ENCODE data around the gene CES2. TPM values are rescaled to one million over a fixed set of nuclear protein-coding genes. Genes with fewer than 3 reads are reported as not detected.
"Not testable (repeated sequence)": the region's sequence is repeated elsewhere in the genome, so short reads cannot be mapped to it uniquely, and the experiment has no call there.

CES2 gene
- total and polyA plus RNA-seq, 7 experiments from 2014 or later: 29.2 to 64.7 (median 46.2) TPM

GRCh38 chr16:66895999-66896398, 39.3 kb upstream of the CES2 start:
- Histone ChIP-seq H3K4me1 (ENCODE audit: control insufficient read depth in 2 of 2, insufficient read depth in 2 of 2, low read length in 2 of 2) (peaks cover 0 to 3% of the 10 kb centered on the region in 2 donors), H3K27me3 (ENCODE audit: control insufficient read depth in 2 of 2, insufficient read depth in 2 of 2, low read length in 2 of 2) (no peaks in the 10 kb centered on the region), H3K36me3 (ENCODE audit: control insufficient read depth in 2 of 3, insufficient read depth in 3 of 3, low read length in 3 of 3) (no peaks in the 10 kb centered on the region), H3K27ac (ENCODE audit: low read depth, low read length) (no peak overlapping the region), H3K9me3 (ENCODE audit: control insufficient read depth in 2 of 3, low read length in 3 of 3) (no peaks in the 10 kb centered on the region), H3K4me3 (ENCODE audit: low read length) (no peak overlapping the region)
- H3K27me3 Mint-ChIP-seq: no peaks in the 10 kb centered on the region
- H3K4me1 Mint-ChIP-seq: peaks cover 0 to 28% (median 12%) of the 10 kb centered on the region in 7 donors
- no peak overlapping the region for H3K4me3 Mint-ChIP-seq
- intact Hi-C loops (cut with micrococcal nuclease): loop anchor here (1.0 to 10.0 kb wide), 4 partner anchors 29 to 119 kb away; partner anchors contain the start of gene RRAD (in 1 of the 2)
- H3K9me3 Mint-ChIP-seq: peaks cover 0 to 2% (median 0%) of the 10 kb centered on the region in 11 donors
- POLR2A ChIA-PET: interaction anchor here (0.7 kb wide), 1 partner anchor 36 kb away, joined by 3 read pairs; no protein-coding TSS in a partner anchor
- CTCF ChIA-PET: interaction anchor here (1.5 kb wide), 1 partner anchor 23 kb away, joined by 4 read pairs; no protein-coding TSS in a partner anchor
- ATAC-seq (no peak), DNase-seq (no peak)
- peaks cover 0 to 5% (median 0%) of the 10 kb centered on the region in 5 donors for H3K36me3 Mint-ChIP-seq
- peak overlapping the region in 1 of 9 donors; percentile 56 for H3K27ac Mint-ChIP-seq

- H3K27ac Mint-ChIP-seq; H3K36me3 Mint-ChIP-seq; DNase-seq; H3K27me3 ChIP-seq (ENCODE audit: control insufficient read depth in 2 of 2, insufficient read depth in 2 of 2, low read length in 2 of 2); H3K4me3 Mint-ChIP-seq; H3K4me1 ChIP-seq (ENCODE audit: control insufficient read depth in 2 of 2, insufficient read depth in 2 of 2, low read length in 2 of 2); H3K4me3 ChIP-seq (ENCODE audit: low read length); H3K27me3 Mint-ChIP-seq; H3K9me3 ChIP-seq (ENCODE audit: control insufficient read depth in 2 of 3, low read length in 3 of 3); H3K27ac ChIP-seq (ENCODE audit: low read depth, low read length); H3K9me3 Mint-ChIP-seq; H3K36me3 ChIP-seq (ENCODE audit: control insufficient read depth in 2 of 3, insufficient read depth in 3 of 3, low read length in 3 of 3); ATAC-seq: not testable (repeated sequence)
- ChIA-PET CTCF (interaction anchor here (0.6 kb wide), 1 partner anchor 227 kb away, joined by 6 read pairs; no protein-coding TSS in a partner anchor), POLR2A (interaction anchor here (0.7 to 0.9 kb wide), 2 partner anchors 36 to 37 kb away, joined by 3 read pairs; no protein-coding TSS in a partner anchor)
- H3K4me1 Mint-ChIP-seq: peaks cover 0 to 24% (median 12%) of the 10 kb centered on the region in 7 donors
- intact Hi-C loops (cut with micrococcal nuclease): loop anchor here in 1 of 2 donors (5.0 to 10.0 kb wide), 2 partner anchors 51 to 118 kb away; no protein-coding TSS in a partner anchor
Measured at GRCh38 chr16:66896682-66897081, 38.6 kb upstream of the CES2 start.

- no peak overlapping the region for H3K4me3 Mint-ChIP-seq
- H3K9me3 Mint-ChIP-seq: no peaks in the 10 kb centered on the region
- H3K27ac Mint-ChIP-seq: no peak overlapping the region
- no peaks in the 10 kb centered on the region for H3K27me3 ChIP-seq (ENCODE audit: control insufficient read depth in 2 of 2, insufficient read depth in 2 of 2, low read length in 2 of 2)
- ATAC-seq: no peak
- no peak overlapping the region for H3K27ac ChIP-seq (ENCODE audit: low read depth, low read length)
- DNase-seq: no peak
- ChIA-PET CTCF (no interaction called here), POLR2A (interaction anchor here (1.0 to 1.3 kb wide), 2 partner anchors 16 to 17 kb away, joined by 3 read pairs; partner anchors contain the start of gene PDP2)
- H3K9me3 ChIP-seq (ENCODE audit: control insufficient read depth in 2 of 3, low read length in 3 of 3): no peaks in the 10 kb centered on the region
- intact Hi-C loops (cut with micrococcal nuclease): loop anchor here in 1 of 2 donors (5.0 to 10.0 kb wide), 2 partner anchors 49 to 117 kb away; no protein-coding TSS in a partner anchor
- no peaks in the 10 kb centered on the region for H3K4me1 ChIP-seq (ENCODE audit: control insufficient read depth in 2 of 2, insufficient read depth in 2 of 2, low read length in 2 of 2)
- no peaks in the 10 kb centered on the region for H3K36me3 ChIP-seq (ENCODE audit: control insufficient read depth in 2 of 3, insufficient read depth in 3 of 3, low read length in 3 of 3)
- H3K27me3 Mint-ChIP-seq: no peaks in the 10 kb centered on the region
- peaks cover 0 to 15% (median 5%) of the 10 kb centered on the region in 7 donors for H3K4me1 Mint-ChIP-seq
- peaks cover 0 to under 1% (median 0%) of the 10 kb centered on the region in 5 donors for H3K36me3 Mint-ChIP-seq
- H3K4me3 ChIP-seq (ENCODE audit: low read length): no peak overlapping the region
Measured at GRCh38 chr16:66898207-66898606, 37.1 kb upstream of the CES2 start.

GRCh38 chr16:66898933-66899309, 36.4 kb upstream of the CES2 start:
- Mint-ChIP-seq H3K27me3 (no peaks in the 10 kb centered on the region), H3K27ac (no peak overlapping the region), H3K36me3 (no peaks in the 10 kb centered on the region), H3K9me3 (no peaks in the 10 kb centered on the region), H3K4me1 (peaks cover 0 to 13% (median 3%) of the 10 kb centered on the region in 7 donors), H3K4me3 (no peak overlapping the region)
- POLR2A ChIA-PET: interaction anchor here (1.3 kb wide), 1 partner anchor 16 kb away, joined by 3 read pairs; no protein-coding TSS in a partner anchor
- Histone ChIP-seq H3K9me3 (ENCODE audit: control insufficient read depth in 2 of 3, low read length in 3 of 3) (no peaks in the 10 kb centered on the region), H3K4me1 (ENCODE audit: control insufficient read depth in 2 of 2, insufficient read depth in 2 of 2, low read length in 2 of 2) (no peaks in the 10 kb centered on the region), H3K4me3 (ENCODE audit: low read length) (no peak overlapping the region), H3K27ac (ENCODE audit: low read depth, low read length) (no peak overlapping the region), H3K36me3 (ENCODE audit: control insufficient read depth in 2 of 3, insufficient read depth in 3 of 3, low read length in 3 of 3) (no peaks in the 10 kb centered on the region), H3K27me3 (ENCODE audit: control insufficient read depth in 2 of 2, insufficient read depth in 2 of 2, low read length in 2 of 2) (no peaks in the 10 kb centered on the region)
- CTCF ChIA-PET: no interaction called here
- no peak for ATAC-seq
- no peak for DNase-seq
- intact Hi-C loops (cut with micrococcal nuclease): loop anchor here in 1 of 2 donors (5.0 to 10.0 kb wide), 2 partner anchors 48 to 116 kb away; no protein-coding TSS in a partner anchor

- Histone ChIP-seq H3K4me3 (ENCODE audit: low read length) (no peak overlapping the region), H3K9me3 (ENCODE audit: control insufficient read depth in 2 of 3, low read length in 3 of 3) (no peaks in the 10 kb centered on the region), H3K36me3 (ENCODE audit: control insufficient read depth in 2 of 3, insufficient read depth in 3 of 3, low read length in 3 of 3) (no peaks in the 10 kb centered on the region), H3K27ac (ENCODE audit: low read depth, low read length) (no peak overlapping the region), H3K4me1 (ENCODE audit: control insufficient read depth in 2 of 2, insufficient read depth in 2 of 2, low read length in 2 of 2) (no peaks in the 10 kb centered on the region), H3K27me3 (ENCODE audit: control insufficient read depth in 2 of 2, insufficient read depth in 2 of 2, low read length in 2 of 2) (no peaks in the 10 kb centered on the region)
- Mint-ChIP-seq H3K4me3 (no peak overlapping the region), H3K4me1 (peaks cover 0 to 12% (median 3%) of the 10 kb centered on the region in 7 donors), H3K9me3 (no peaks in the 10 kb centered on the region), H3K27me3 (no peaks in the 10 kb centered on the region), H3K36me3 (no peaks in the 10 kb centered on the region), H3K27ac (no peak overlapping the region)
- CTCF ChIA-PET: no interaction called here
- POLR2A ChIA-PET: no interaction called here
- intact Hi-C loops (cut with micrococcal nuclease): loop anchor here in 1 of 2 donors (5.0 to 10.0 kb wide), 2 partner anchors 48 to 115 kb away; no protein-coding TSS in a partner anchor
- DNase-seq (no peak), ATAC-seq (no peak)
Measured at GRCh38 chr16:66899310-66899944, 35.9 kb upstream of the CES2 start.

- H3K27ac Mint-ChIP-seq: no peak overlapping the region
- DNase-seq: no peak
- CTCF ChIA-PET: no interaction called here
- Histone ChIP-seq H3K27ac (ENCODE audit: low read depth, low read length) (no peak overlapping the region), H3K4me1 (ENCODE audit: control insufficient read depth in 2 of 2, insufficient read depth in 2 of 2, low read length in 2 of 2) (peaks cover 0 to under 1% of the 10 kb centered on the region in 2 donors), H3K9me3 (ENCODE audit: control insufficient read depth in 2 of 3, low read length in 3 of 3) (no peaks in the 10 kb centered on the region), H3K36me3 (ENCODE audit: control insufficient read depth in 2 of 3, insufficient read depth in 3 of 3, low read length in 3 of 3) (no peaks in the 10 kb centered on the region), H3K4me3 (ENCODE audit: low read length) (no peak overlapping the region), H3K27me3 (ENCODE audit: control insufficient read depth in 2 of 2, insufficient read depth in 2 of 2, low read length in 2 of 2) (no peaks in the 10 kb centered on the region)
- no peaks in the 10 kb centered on the region for H3K9me3 Mint-ChIP-seq
- intact Hi-C loops (cut with micrococcal nuclease): loop anchor here in 1 of 2 donors (5.0 to 10.0 kb wide), 2 partner anchors 47 to 115 kb away; no protein-coding TSS in a partner anchor
- no peaks in the 10 kb centered on the region for H3K27me3 Mint-ChIP-seq
- H3K4me3 Mint-ChIP-seq: no peak overlapping the region
- POLR2A ChIA-PET: no interaction called here
- no peak for ATAC-seq
- peaks cover 0 to 7% (median 3%) of the 10 kb centered on the region in 7 donors for H3K4me1 Mint-ChIP-seq
- H3K36me3 Mint-ChIP-seq: no peaks in the 10 kb centered on the region
Measured at GRCh38 chr16:66899945-66900710, 35.2 kb upstream of the CES2 start.
